ENCODE data around the gene MEI4. TPM values are rescaled to one million over a fixed set of nuclear protein-coding genes. Genes with fewer than 3 reads are reported as not detected.
"Not testable (repeated sequence)": the region's sequence is repeated elsewhere in the genome, so short reads cannot be mapped to it uniquely, and the experiment has no call there.

Gene MEI4
- polyA plus RNA-seq, 1 donor from 2014 or later = not detected

DNA sequence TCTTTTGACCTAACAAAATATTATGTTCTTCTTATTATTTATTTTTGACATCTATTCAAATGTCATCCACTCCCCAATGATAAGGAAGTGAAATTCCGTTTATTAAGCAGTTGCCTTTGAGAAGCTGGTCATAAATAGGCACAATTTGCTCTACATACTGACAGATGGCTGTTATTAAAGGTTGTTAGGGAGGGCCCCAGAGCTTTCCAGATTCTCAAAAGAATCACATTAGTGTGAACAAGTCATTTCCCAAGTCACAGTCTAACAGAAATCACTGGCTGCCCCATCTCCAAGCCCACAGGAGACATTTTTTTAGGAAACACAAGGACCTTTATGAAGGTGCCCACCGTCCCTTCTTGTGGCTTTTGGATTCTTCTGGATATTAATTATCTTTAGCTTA is 172.4 kb downstream of the MEI4 start:
- TF ChIP-seq, protein P1, sequence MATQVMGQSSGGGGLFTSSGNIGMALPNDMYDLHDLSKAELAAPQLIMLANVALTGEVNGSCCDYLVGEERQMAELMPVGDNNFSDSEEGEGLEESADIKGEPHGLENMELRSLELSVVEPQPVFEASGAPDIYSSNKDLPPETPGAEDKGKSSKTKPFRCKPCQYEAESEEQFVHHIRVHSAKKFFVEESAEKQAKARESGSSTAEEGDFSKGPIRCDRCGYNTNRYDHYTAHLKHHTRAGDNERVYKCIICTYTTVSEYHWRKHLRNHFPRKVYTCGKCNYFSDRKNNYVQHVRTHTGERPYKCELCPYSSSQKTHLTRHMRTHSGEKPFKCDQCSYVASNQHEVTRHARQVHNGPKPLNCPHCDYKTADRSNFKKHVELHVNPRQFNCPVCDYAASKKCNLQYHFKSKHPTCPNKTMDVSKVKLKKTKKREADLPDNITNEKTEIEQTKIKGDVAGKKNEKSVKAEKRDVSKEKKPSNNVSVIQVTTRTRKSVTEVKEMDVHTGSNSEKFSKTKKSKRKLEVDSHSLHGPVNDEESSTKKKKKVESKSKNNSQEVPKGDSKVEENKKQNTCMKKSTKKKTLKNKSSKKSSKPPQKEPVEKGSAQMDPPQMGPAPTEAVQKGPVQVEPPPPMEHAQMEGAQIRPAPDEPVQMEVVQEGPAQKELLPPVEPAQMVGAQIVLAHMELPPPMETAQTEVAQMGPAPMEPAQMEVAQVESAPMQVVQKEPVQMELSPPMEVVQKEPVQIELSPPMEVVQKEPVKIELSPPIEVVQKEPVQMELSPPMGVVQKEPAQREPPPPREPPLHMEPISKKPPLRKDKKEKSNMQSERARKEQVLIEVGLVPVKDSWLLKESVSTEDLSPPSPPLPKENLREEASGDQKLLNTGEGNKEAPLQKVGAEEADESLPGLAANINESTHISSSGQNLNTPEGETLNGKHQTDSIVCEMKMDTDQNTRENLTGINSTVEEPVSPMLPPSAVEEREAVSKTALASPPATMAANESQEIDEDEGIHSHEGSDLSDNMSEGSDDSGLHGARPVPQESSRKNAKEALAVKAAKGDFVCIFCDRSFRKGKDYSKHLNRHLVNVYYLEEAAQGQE (IDR thresholded peaks at IDR 0.05; ENCODE audit: borderline replicate concordance) = no peak
- TF ChIP-seq TAF1 (IDR thresholded peaks at IDR 0.05; ENCODE audit: low read depth) (no peak), POLR2AphosphoS5 (IDR thresholded peaks at IDR 0.05) (no peak), EZH2 (IDR thresholded peaks at IDR 0.05; ENCODE audit: borderline replicate concordance, insufficient read depth, low read length, poor library complexity, severe bottlenecking) (no peak), EP300 (conservative IDR thresholded peaks at IDR 0.05; ENCODE audit: poor library complexity, severe bottlenecking) (no peak)
- TF ChIP-seq, protein P2, sequence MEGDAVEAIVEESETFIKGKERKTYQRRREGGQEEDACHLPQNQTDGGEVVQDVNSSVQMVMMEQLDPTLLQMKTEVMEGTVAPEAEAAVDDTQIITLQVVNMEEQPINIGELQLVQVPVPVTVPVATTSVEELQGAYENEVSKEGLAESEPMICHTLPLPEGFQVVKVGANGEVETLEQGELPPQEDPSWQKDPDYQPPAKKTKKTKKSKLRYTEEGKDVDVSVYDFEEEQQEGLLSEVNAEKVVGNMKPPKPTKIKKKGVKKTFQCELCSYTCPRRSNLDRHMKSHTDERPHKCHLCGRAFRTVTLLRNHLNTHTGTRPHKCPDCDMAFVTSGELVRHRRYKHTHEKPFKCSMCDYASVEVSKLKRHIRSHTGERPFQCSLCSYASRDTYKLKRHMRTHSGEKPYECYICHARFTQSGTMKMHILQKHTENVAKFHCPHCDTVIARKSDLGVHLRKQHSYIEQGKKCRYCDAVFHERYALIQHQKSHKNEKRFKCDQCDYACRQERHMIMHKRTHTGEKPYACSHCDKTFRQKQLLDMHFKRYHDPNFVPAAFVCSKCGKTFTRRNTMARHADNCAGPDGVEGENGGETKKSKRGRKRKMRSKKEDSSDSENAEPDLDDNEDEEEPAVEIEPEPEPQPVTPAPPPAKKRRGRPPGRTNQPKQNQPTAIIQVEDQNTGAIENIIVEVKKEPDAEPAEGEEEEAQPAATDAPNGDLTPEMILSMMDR (IDR thresholded peaks at IDR 0.05; ENCODE audit: poor library complexity, severe bottlenecking) = no peak
- H3K9me2 ChIP-seq (ENCODE audit: insufficient read depth, low read length) = no peaks in the 10 kb centered on the region

DNA sequence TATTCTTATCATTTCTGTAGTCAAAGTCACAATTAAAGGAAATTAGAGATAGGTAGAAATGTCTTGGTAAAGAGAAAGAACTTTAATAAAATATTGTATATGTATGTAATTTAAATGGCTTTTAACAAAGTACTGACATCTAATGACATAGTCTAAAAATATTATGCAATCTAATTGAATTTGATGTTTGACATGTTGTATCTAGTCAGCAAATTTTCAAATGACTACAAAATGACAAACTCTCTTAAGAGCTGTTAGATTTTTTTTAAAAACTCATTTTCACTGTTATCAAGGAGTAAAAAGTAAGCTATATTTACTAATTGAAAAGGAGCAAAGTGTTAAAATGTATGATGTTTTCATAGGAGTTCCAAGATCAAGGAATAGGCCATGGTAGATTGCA is 176.9 kb downstream of the MEI4 start:
- Histone ChIP-seq H3K27ac (ENCODE audit: low read length) (peak overlapping the region; percentile 43), H2AFZ (ENCODE audit: low read depth, low read length) (no peak overlapping the region), H3K9me2 (ENCODE audit: insufficient read depth, low read length) (no peaks in the 10 kb centered on the region), H3K27me3 (ENCODE audit: insufficient read depth, low read depth, low read length) (no peaks in the 10 kb centered on the region), H3K4me3 (ENCODE audit: low read length) (no peak overlapping the region), H3K4me2 (ENCODE audit: low read length) (no peak overlapping the region), H4K20me1 (ENCODE audit: insufficient read depth) (no peaks in the 10 kb centered on the region), H3F3A (ENCODE audit: insufficient read depth, low read length, poor library complexity, severe bottlenecking) (no peaks in the 10 kb centered on the region), H3K36me3 (ENCODE audit: insufficient read depth, low read length) (no peaks in the 10 kb centered on the region), H3K79me2 (replicated peaks; ENCODE audit: insufficient read depth, low read length) (no peaks in the 10 kb centered on the region), H3K9me3 (ENCODE audit: low read length) (no peaks in the 10 kb centered on the region), H3K9ac (ENCODE audit: low read length) (no peak overlapping the region)
- TF ChIP-seq, protein P1 (IDR thresholded peaks at IDR 0.05; ENCODE audit: borderline replicate concordance) = no peak
- TF ChIP-seq EZH2 (IDR thresholded peaks at IDR 0.05; ENCODE audit: borderline replicate concordance, insufficient read depth, low read length, poor library complexity, severe bottlenecking) (no peak), MXI1 (conservative IDR thresholded peaks at IDR 0.05; ENCODE audit: poor library complexity, severe bottlenecking) (no peak), RAD21 (conservative IDR thresholded peaks at IDR 0.05) (no peak), SMC3 (conservative IDR thresholded peaks at IDR 0.05; ENCODE audit: poor library complexity) (no peak), POLR2AphosphoS5 (IDR thresholded peaks at IDR 0.05) (no peak), EP300 (conservative IDR thresholded peaks at IDR 0.05; ENCODE audit: poor library complexity, severe bottlenecking) (no peak), TAF1 (IDR thresholded peaks at IDR 0.05; ENCODE audit: low read depth) (no peak)
- TF ChIP-seq, protein P2 (IDR thresholded peaks at IDR 0.05; ENCODE audit: poor library complexity, severe bottlenecking) = no peak

More for the DNA sequence above, 172.4 kb downstream of the MEI4 start:
- no peak overlapping the region for H3K9ac ChIP-seq (ENCODE audit: low read length)
- no peaks in the 10 kb centered on the region for H3K9me3 ChIP-seq (ENCODE audit: low read length)
- H4K20me1 ChIP-seq (ENCODE audit: insufficient read depth) = no peaks in the 10 kb centered on the region
- no peaks in the 10 kb centered on the region for H3K36me3 ChIP-seq (ENCODE audit: insufficient read depth, low read length)
- H3K4me3 ChIP-seq (ENCODE audit: low read length) = no peak overlapping the region
- no peak overlapping the region for H3K4me2 ChIP-seq (ENCODE audit: low read length)
- H3K27ac ChIP-seq (ENCODE audit: low read length) = no peak overlapping the region
- H3K79me2 ChIP-seq (replicated peaks; ENCODE audit: insufficient read depth, low read length) = no peaks in the 10 kb centered on the region
- no peak overlapping the region for H2AFZ ChIP-seq (ENCODE audit: low read depth, low read length)
- no peaks in the 10 kb centered on the region for H3K27me3 ChIP-seq (ENCODE audit: insufficient read depth, low read depth, low read length)
- no peaks in the 10 kb centered on the region for H3F3A ChIP-seq (ENCODE audit: insufficient read depth, low read length, poor library complexity, severe bottlenecking)

DNA sequence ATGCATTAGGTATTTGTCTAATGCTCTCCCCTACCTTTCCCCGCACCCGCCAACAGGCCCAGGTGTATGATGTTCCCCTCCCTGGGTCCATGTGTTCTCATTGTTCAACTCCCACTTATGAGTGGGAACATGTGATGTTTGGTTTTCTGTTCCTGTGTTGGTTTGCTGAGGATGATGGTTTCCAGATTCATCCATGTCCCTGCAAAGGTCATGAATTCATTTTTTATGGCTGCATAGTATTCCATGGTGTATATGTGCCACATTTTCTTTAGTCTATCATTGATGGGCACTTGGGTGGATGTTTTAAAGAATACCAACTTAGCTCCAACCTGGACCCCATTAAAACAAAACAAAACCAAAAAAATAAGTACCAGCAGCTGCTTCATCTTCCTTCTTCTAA is 180.9 kb downstream of the MEI4 start:
- not testable (repeated sequence) for H3K27ac ChIP-seq (ENCODE audit: low read length); H4K20me1 ChIP-seq (ENCODE audit: insufficient read depth); H3K9me2 ChIP-seq (ENCODE audit: insufficient read depth, low read length); H3K36me3 ChIP-seq (ENCODE audit: insufficient read depth, low read length); H3K9ac ChIP-seq (ENCODE audit: low read length); H2AFZ ChIP-seq (ENCODE audit: low read depth, low read length); H3K27me3 ChIP-seq (ENCODE audit: insufficient read depth, low read depth, low read length); H3K4me2 ChIP-seq (ENCODE audit: low read length); H3F3A ChIP-seq (ENCODE audit: insufficient read depth, low read length, poor library complexity, severe bottlenecking); H3K4me3 ChIP-seq (ENCODE audit: low read length); H3K9me3 ChIP-seq (ENCODE audit: low read length); H3K79me2 ChIP-seq (replicated peaks; ENCODE audit: insufficient read depth, low read length)
